Measurements from ENCODE around the gene FAM24A.
A peak's percentile ranks its signal among the peaks of the same experiment; 100 is the strongest.

FAM24A gene

GRCh38 chr10:122931088-122931906 lies 20.9 kb downstream of the FAM24A start:
- no peak for DNase-seq

GRCh38 chr10:122939133-122939855 lies 28.9 kb downstream of the FAM24A start:
- no peak for DNase-seq

- DNase-seq: no peak
Observed at GRCh38 chr10:122939856-122940543, 29.6 kb downstream of the FAM24A start.

GRCh38 chr10:122949296-122949695 lies 38.9 kb downstream of the FAM24A start:
- no peak for DNase-seq

GRCh38 chr10:122953902-122954730 lies 43.7 kb downstream of the FAM24A start, which contains the start of gene C10orf88:
Gene C10orf88 (minus strand): TSS chr10:122954227. CDS start chr10:122954178, 49 bp downstream.
- peak; percentile 98 to 100 for DNase-seq

GRCh38 chr10:122954731-122955050 lies 44.3 kb downstream of the FAM24A start:
- DNase-seq: no peak

- DNase-seq: no peak
Observed at GRCh38 chr10:122955892-122956291, 45.5 kb downstream of the FAM24A start.

- DNase-seq: no peak
Observed at GRCh38 chr10:122957474-122957873, 47.1 kb downstream of the FAM24A start.

- no peak for DNase-seq
Observed at GRCh38 chr10:122962405-122962804, 52.0 kb downstream of the FAM24A start.
